Smooth muscle cell (in vitro differentiated cells): ENCODE results near the gene PPP5C. TPM values are rescaled to one million over a fixed set of nuclear protein-coding genes. Genes with fewer than 3 reads are reported as not detected.

Source experiments
- DNase-seq: peaks from one replicate; lab custom pipeline; 2025; ENCODE audit not compliant: unreplicated experiment; lab: John Stamatoyannopoulos, UW
- H2AFZ ChIP-seq: fragments of 200-600 bp; sonication (generic); 2 replicates; pipeline ENCODE4 v1.6.0; 2016; ENCODE audit warnings: antibody characterized with exemption, low read depth, mild to moderate bottlenecking
- H3F3A ChIP-seq: fragments of 200-600 bp; sonication (generic); 2 replicates; pipeline ENCODE4 v1.6.0; 2017; ENCODE audit warnings: antibody characterized with exemption, low read depth
- H3K27ac ChIP-seq: fragments of 200-600 bp; sonication (generic); 2 replicates; pipeline ENCODE4 v1.5.1; 2016; ENCODE audit warnings: low read depth, mild to moderate bottlenecking
- H3K27me3 ChIP-seq: fragments of 200-600 bp; sonication (generic); 2 replicates; pipeline ENCODE4 v1.6.1; 2016; ENCODE audit warnings: low read depth, mild to moderate bottlenecking
- H3K36me3 ChIP-seq: fragments of 200-600 bp; sonication (generic); 2 replicates; pipeline ENCODE4 v1.5.1; 2016; ENCODE audit warnings: low read depth
- H3K4me1 ChIP-seq: fragments of 200-600 bp; sonication (generic); 2 replicates; pipeline ENCODE4 v1.5.1; 2016; ENCODE audit warnings: low read depth
- H3K4me2 ChIP-seq: fragments of 200-600 bp; sonication (generic); 2 replicates; pipeline ENCODE4 v1.6.0; 2016; ENCODE audit warnings: mild to moderate bottlenecking
- H3K4me3 ChIP-seq: fragments of 200-600 bp; sonication (generic); 2 replicates; pipeline ENCODE4 v1.5.1; 2016; ENCODE audit warnings: mild to moderate bottlenecking
- H3K79me2 ChIP-seq: fragments of 200-600 bp; sonication (generic); 2 replicates; pipeline ENCODE4 v1.6.0; 2016; ENCODE audit warnings: low read depth, mild to moderate bottlenecking
- H3K9ac ChIP-seq: fragments of 200-600 bp; sonication (generic); 2 replicates; pipeline ENCODE4 v1.6.0; 2016; ENCODE audit warnings: low read depth
- H3K9me3 ChIP-seq: fragments of 200-600 bp; sonication (generic); replicated peaks from 2 replicates; pipeline ENCODE4 v1.5.1; 2016; ENCODE audit warnings: low read depth
- H4K20me1 ChIP-seq: fragments of 200-600 bp; sonication (generic); 2 replicates; pipeline ENCODE4 v1.6.0; 2016; ENCODE audit warnings: low read depth
- WGBS: methylation state at CpG from one replicate; pipeline ENCODE4 v1.1.7; 2016; ENCODE audit warnings: low lambda C conversion rate; 5-methylcytosine and 5-hydroxymethylcytosine counted together
- polyA plus RNA-seq: library from polyadenylated mRNA; unstranded; fragments of >200 nt; fragmentation: Nextera tagmentation; extraction: Ambion mirVana; gene quantifications from 2 replicates; pipeline ENCODE4 v1.2.1, GENCODE V29; 2016
- total RNA-seq: library from RNA; depleted of rRNA; stranded (reverse); fragments of >200 nt; gene quantifications from 2 replicates; pipeline ENCODE4 v1.2.3, GENCODE V29; 2014
- TF ChIP-seq, protein P1 (sequence below): fragments of 200-600 bp; sonication (generic); IDR thresholded peaks from 2 replicates; pipeline ENCODE4 v1.5.1; 2017; ENCODE audit warnings: borderline replicate concordance, mild to moderate bottlenecking, antibody characterized with exemption; ENCODE audit not compliant: insufficient read depth, poor library complexity, severe bottlenecking

PPP5C gene
- total and polyA plus RNA-seq, 2 experiments from 2014 or later = 44.9 to 57.7 TPM

DNA sequence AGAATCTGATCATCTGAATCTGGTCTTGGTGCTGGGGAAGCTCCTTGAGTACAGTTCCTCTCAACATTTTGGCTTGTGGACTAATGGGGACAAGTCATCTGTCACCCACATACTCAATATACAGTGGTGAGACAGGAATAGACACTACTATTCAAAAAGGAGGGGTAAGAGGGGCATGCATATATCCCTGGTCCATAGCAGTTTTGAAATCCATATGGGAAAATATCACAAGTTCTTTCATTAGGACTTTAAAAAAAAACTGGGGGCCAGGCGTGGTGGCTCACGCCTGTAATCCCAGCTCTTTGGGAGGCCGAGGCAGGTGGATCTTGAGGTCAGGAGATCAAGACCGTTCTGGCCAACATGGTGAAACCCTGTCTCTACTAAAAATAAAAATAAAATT, 20.3 kb upstream of the PPP5C start:
- TF ChIP-seq, protein P1, sequence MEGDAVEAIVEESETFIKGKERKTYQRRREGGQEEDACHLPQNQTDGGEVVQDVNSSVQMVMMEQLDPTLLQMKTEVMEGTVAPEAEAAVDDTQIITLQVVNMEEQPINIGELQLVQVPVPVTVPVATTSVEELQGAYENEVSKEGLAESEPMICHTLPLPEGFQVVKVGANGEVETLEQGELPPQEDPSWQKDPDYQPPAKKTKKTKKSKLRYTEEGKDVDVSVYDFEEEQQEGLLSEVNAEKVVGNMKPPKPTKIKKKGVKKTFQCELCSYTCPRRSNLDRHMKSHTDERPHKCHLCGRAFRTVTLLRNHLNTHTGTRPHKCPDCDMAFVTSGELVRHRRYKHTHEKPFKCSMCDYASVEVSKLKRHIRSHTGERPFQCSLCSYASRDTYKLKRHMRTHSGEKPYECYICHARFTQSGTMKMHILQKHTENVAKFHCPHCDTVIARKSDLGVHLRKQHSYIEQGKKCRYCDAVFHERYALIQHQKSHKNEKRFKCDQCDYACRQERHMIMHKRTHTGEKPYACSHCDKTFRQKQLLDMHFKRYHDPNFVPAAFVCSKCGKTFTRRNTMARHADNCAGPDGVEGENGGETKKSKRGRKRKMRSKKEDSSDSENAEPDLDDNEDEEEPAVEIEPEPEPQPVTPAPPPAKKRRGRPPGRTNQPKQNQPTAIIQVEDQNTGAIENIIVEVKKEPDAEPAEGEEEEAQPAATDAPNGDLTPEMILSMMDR = no peak
- H3K27me3 ChIP-seq = no peaks in the 10 kb centered on the region
- no peaks in the 10 kb centered on the region for H3F3A ChIP-seq
- H2AFZ ChIP-seq = no peak overlapping the region
- H3K9ac ChIP-seq = no peak overlapping the region
- DNase-seq = no peak
- no peaks in the 10 kb centered on the region for H4K20me1 ChIP-seq
- 95% methylated on average over 4 of the region's 4 CpGs for WGBS
- no peaks in the 10 kb centered on the region for H3K4me1 ChIP-seq
- no peak overlapping the region for H3K27ac ChIP-seq
- peaks cover 24% of the 10 kb centered on the region for H3K9me3 ChIP-seq
- H3K36me3 ChIP-seq = peaks cover 31% of the 10 kb centered on the region
- H3K4me2 ChIP-seq = no peak overlapping the region
- H3K79me2 ChIP-seq = no peaks in the 10 kb centered on the region
- no peak overlapping the region for H3K4me3 ChIP-seq

DNA sequence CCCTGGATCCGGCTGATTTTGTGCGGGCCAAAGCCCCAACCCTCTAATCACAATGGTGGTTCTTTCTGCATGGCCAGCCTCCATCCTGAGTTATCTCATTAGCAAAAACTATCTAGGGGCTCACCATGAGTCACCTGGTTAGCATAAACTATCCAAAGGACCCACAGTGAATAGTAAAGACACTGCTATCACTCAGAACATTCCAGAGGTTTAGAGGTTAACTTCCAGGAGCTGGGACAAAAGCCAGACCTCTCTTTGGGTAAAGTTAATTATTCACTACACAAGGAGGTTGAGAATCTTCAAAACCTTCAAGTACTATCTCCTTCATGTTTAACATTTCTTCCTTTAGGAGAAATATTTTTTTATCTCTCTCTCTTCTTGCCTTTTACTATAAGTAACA, 18.8 kb upstream of the PPP5C start:
- TF ChIP-seq, protein P1 = no peak
- H3K4me3 ChIP-seq = no peak overlapping the region

DNA sequence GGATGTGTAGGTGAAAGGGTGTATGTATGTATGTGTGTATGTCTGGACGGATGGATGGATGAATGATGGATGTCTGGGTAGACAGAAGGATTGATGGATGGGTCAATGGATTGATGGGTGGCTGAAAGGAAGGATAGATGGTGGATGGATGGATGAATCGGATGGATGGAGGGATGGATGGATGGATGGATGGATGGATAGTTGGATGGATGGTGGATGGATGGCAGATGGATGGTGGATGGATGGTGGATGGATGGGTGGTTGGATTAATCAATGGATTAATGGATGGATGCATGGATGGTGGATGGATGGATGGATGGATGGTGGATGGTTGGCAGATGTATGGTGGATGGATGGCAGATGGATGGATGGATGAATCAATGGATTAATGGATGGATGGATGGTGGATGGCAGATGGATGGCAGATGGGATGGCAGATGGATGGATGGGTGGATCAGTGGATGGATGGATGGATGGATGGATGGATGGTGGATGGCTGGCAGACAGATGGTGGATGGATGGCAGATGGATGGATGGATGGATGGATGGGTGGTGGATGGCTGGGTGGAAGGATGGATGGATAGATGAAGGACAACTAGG, 16.5 kb upstream of the PPP5C start:
- no peak for DNase-seq
- H3F3A ChIP-seq = no peaks in the 10 kb centered on the region
- TF ChIP-seq, protein P1 = no peak
- H3K4me2 ChIP-seq = no peak overlapping the region
- no peaks in the 10 kb centered on the region for H3K4me1 ChIP-seq
- no peak overlapping the region for H2AFZ ChIP-seq
- H3K27ac ChIP-seq = no peak overlapping the region
- no peaks in the 10 kb centered on the region for H4K20me1 ChIP-seq
- no peak overlapping the region for H3K4me3 ChIP-seq
- 98% methylated on average over 2 of the region's 2 CpGs for WGBS
- no peaks in the 10 kb centered on the region for H3K79me2 ChIP-seq
- peaks cover 24% of the 10 kb centered on the region for H3K9me3 ChIP-seq
- H3K27me3 ChIP-seq = no peaks in the 10 kb centered on the region
- H3K9ac ChIP-seq = no peak overlapping the region
- H3K36me3 ChIP-seq = peaks cover 30% of the 10 kb centered on the region

More for the DNA sequence above, 18.8 kb upstream of the PPP5C start:
- H2AFZ ChIP-seq = no peak overlapping the region
- H3K79me2 ChIP-seq = no peaks in the 10 kb centered on the region
- H3K36me3 ChIP-seq = peaks cover 31% of the 10 kb centered on the region
- WGBS = 97% methylated on average over 2 of the region's 2 CpGs
- DNase-seq = no peak
- H3F3A ChIP-seq = no peaks in the 10 kb centered on the region
- H3K9me3 ChIP-seq = peaks cover 24% of the 10 kb centered on the region
- H3K27ac ChIP-seq = peak overlapping the region; percentile 19
- H3K27me3 ChIP-seq = no peaks in the 10 kb centered on the region
- no peaks in the 10 kb centered on the region for H3K4me1 ChIP-seq
- no peak overlapping the region for H3K4me2 ChIP-seq
- no peak overlapping the region for H3K9ac ChIP-seq
- no peaks in the 10 kb centered on the region for H4K20me1 ChIP-seq

DNA sequence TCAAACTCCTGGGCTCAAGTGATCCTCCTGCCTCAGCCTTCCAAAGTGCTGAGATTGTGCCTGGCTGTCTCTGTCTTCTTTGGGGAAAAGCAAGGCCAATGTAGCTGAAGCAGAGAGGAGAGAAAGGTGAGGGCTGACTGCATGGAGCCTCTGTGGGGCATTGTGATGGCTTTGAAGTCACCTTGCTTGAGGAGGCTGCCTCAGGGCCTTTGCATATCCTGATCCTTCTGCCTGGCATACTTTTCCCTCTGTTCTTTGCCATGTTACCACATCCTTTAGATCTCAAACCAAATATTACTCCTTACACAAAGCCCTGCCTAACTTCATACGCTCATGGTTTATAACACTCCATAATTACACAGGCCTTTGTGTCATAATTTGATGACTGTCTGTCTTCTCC, 9.4 kb upstream of the PPP5C start:
- DNase-seq = no peak
- H3K9me3 ChIP-seq = no peaks in the 10 kb centered on the region
- no peak overlapping the region for H3K4me3 ChIP-seq
- H3K36me3 ChIP-seq = no peaks in the 10 kb centered on the region
- no peaks in the 10 kb centered on the region for H3K27me3 ChIP-seq
- H3K4me1 ChIP-seq = no peaks in the 10 kb centered on the region
- H3K9ac ChIP-seq = no peak overlapping the region
- H4K20me1 ChIP-seq = no peaks in the 10 kb centered on the region
- H3F3A ChIP-seq = no peaks in the 10 kb centered on the region
- H3K79me2 ChIP-seq = no peaks in the 10 kb centered on the region
- no peak overlapping the region for H2AFZ ChIP-seq
- H3K4me2 ChIP-seq = no peak overlapping the region
- WGBS = 100% methylated on average over 1 of the region's 1 CpG
- TF ChIP-seq, protein P1 = no peak
- no peak overlapping the region for H3K27ac ChIP-seq
